SH-SY5Y (cell line): Measurements from ENCODE around the gene SCN9A.

ENCODE experiments used
- GATA2 ChIP-seq: IDR thresholded peaks from 2 replicates; pipeline ENCODE4 v1.6.1; 2011; ENCODE audit warnings: mild to moderate bottlenecking, low read depth, low read length
- GATA3 ChIP-seq: IDR thresholded peaks from 2 replicates; pipeline ENCODE4 v1.6.1; 2011; ENCODE audit warnings: low read depth, mild to moderate bottlenecking, low read length, moderate library complexity

- no peak for TF ChIP-seq GATA3
- no peak for TF ChIP-seq GATA2
These were observed 61.6 kb downstream of the SCN9A start for GRCh38 chr2:166314022-166314759.
